Measurements from ENCODE around the gene PHF2. TPM values are rescaled to one million over a fixed set of nuclear protein-coding genes. Genes with fewer than 3 reads are reported as not detected.

Gene PHF2
- total and polyA plus RNA-seq, 2 of the 4 experiments (the other 2 are of a cell fraction), result 5.9 to 9.5 TPM

DNA sequence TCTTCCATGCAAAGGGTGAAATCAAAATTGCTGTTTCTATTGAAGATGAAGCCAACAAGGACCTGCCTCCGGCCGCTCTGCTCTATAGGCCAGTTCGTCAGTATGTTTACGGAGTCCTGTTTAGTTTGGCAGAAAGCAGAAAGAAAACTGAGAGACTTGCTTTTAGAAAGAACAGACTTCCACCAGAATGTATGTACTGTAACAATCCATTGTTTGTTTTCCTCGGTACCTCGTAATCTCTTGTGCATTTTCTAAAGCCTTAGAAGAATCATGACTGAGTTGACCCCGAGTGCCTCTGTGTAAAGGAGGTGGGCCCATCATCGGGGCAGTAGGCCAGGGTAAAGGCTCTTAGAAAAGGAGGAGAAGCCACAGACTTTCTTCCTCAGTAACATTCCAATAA is 44.2 kb upstream of the PHF2 start:
- no peak overlapping the region for H3K23ac ChIP-seq (ENCODE audit: low read depth, low read length)
- 0 out of 2 replicates have a peak, but pooled peaks cover 13% of the 10 kb centered on the region for H4K20me1 ChIP-seq (ENCODE audit: insufficient read depth, low read length)
- no CpG with 5 or more reads among the region's 8 CpGs for WGBS, 2 experiments (ENCODE audit: extremely low coverage in 2 of 2, insufficient read length in 1 of 2)
- in situ Hi-C loops (cut with MboI; ENCODE audit: low sequenced_read_pairs), result no loop called here
- no peak overlapping the region for H2BK120ac ChIP-seq (ENCODE audit: low read depth, low read length)
- no peak overlapping the region for H3K27ac ChIP-seq (ENCODE audit: insufficient read depth, low read length)
- dilution Hi-C loops (cut with HindIII; ENCODE audit: low sequenced_read_pairs, unreplicated experiment), result no loop called here
- H2BK5ac ChIP-seq (ENCODE audit: low read depth, low read length, poor library complexity, severe bottlenecking), result no peak overlapping the region
- H3K4me1 ChIP-seq (ENCODE audit: control insufficient read depth, insufficient read depth, low read length), result no peaks in the 10 kb centered on the region
- no peak overlapping the region for H2BK15ac ChIP-seq (ENCODE audit: low read depth, low read length)
- DNase-seq, result no peak
- no peak overlapping the region for H3K56ac ChIP-seq (ENCODE audit: extremely low read depth, insufficient read depth, low read length)
- no peak overlapping the region for H2AK9ac ChIP-seq (replicated peaks; ENCODE audit: low read depth, low read length, poor library complexity)
- intact Hi-C loops (cut with micrococcal nuclease), result no loop called here
- no peak overlapping the region for H2AFZ ChIP-seq (replicated peaks; ENCODE audit: low read length, poor library complexity)
- no peaks in the 10 kb centered on the region for H3K27me3 ChIP-seq (ENCODE audit: control insufficient read depth, insufficient read depth, low read length)
- no peak overlapping the region for H4K5ac ChIP-seq (ENCODE audit: low read depth, low read length)
- no peak overlapping the region for H2AK5ac ChIP-seq (ENCODE audit: low read depth, low read length)
- peaks cover 11% of the 10 kb centered on the region for H3K9me1 ChIP-seq (ENCODE audit: insufficient read depth, low read length)
- BruUV-seq (replicated peaks), result no TSS peak
- H3K36me3 ChIP-seq (ENCODE audit: control insufficient read depth, insufficient read depth, low read length), result peaks cover 37% of the 10 kb centered on the region
- H3K9me3 ChIP-seq (ENCODE audit: control insufficient read depth, insufficient read depth, low read length), result no peaks in the 10 kb centered on the region
- CTCF ChIA-PET, result no interaction called here
- H4K8ac ChIP-seq (ENCODE audit: low read depth in 2 of 2, low read length in 2 of 2), result no peak overlapping the region
- H3K9ac ChIP-seq (ENCODE audit: low read depth, low read length), result no peak overlapping the region
- no peak overlapping the region for H3K4ac ChIP-seq (ENCODE audit: low read depth, low read length)
- TF ChIP-seq CHD1 (IDR thresholded peaks at IDR 0.05; ENCODE audit: low read depth, low read length), result no peak
- no peak overlapping the region for H4K91ac ChIP-seq (ENCODE audit: insufficient read depth, low read depth, low read length)
- peaks cover 30 to 33% of the 10 kb centered on the region in 2 experiments for H3K79me1 ChIP-seq (ENCODE audit: low read depth in 1 of 2, low read length in 2 of 2)
- no peak overlapping the region for H3K14ac ChIP-seq (replicated peaks; ENCODE audit: low read depth, low read length)
- H2BK20ac ChIP-seq (ENCODE audit: low read depth, low read length), result no peak overlapping the region
- no peak overlapping the region for H3K18ac ChIP-seq (ENCODE audit: low read depth, low read length)
- ATAC-seq (ENCODE audit: low read depth), result no peak
- POLR2A ChIA-PET (ENCODE audit: unreplicated experiment), result no interaction called here
- no peak overlapping the region for H3K4me2 ChIP-seq (ENCODE audit: low read depth, low read length)
- H3K4me3 ChIP-seq (ENCODE audit: insufficient read depth, low read depth, low read length), result no peak overlapping the region
